Activated gamma-delta T cell treated with Interleukin-2 at 50 U/mL for 16 hours (primary cell): ENCODE measurements around the gene ABL2.
"Not testable (repeated sequence)": the region's sequence is repeated elsewhere in the genome, so short reads cannot be mapped to it uniquely, and the experiment has no call there.

Experiments used
- DNase-seq: peaks from one replicate; pipeline ENCODE4 v3.0.0-alpha.2; 2020

Gene ABL2

GRCh38 chr1:179208681-179209477 lies 20.6 kb downstream of the ABL2 start:
- DNase-seq = no peak

DNA sequence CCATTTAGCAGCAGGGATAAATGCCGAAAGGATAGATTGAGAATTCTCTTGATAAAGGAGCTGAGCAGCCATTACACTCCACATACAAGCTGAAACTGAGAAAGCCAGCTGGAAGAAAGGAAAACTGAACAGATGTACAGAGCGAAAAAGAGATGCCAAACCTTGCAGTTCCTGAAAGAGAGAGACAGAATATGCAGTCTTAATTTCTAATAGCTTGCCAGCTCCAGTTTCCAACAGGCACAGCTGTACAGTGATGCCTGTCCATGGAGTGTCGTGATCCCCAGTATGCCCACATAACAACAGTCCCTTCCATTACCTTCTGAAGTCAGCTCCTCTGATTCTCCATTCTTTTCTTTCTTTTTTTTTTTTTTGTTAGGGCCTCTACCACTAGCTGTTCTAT lies 22.7 kb downstream of the ABL2 start:
- DNase-seq = no peak

DNA sequence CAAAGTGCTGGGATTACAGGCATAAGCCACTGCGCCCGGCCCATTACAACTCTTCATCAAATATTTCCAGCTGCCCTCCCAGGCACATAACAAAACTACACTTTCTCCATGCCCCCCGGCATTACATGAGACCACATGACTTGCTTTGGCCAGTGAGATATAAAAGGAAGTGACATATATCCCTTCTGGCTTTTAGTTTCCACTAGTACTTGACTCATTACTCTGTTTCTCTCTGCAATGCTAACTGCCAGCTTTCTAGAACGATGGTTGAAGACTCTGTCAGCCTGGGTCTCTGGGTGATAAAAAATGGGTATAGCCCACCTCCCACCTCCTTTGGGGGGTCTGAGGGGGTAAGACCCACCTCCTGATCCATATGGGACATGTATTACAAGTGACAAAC lies 24.2 kb downstream of the ABL2 start:
- DNase-seq = no peak

DNA sequence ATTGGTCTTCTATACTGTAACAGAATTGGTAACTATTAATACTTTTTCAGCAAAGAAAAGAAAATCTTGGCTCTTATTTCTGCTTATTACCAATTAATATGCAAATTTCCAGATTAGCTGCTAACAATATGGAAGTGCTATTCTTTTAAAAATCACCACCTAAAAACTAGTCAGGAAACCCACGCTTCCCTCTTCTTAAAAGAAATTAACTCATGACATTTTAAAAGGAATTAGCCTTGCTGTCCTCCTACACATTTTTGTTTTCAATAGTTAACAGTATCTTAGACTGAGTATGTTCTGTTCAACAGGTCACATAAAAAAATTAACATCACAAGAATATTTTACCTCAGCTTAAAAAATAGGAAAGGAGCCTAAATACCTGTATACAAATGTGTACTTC lies 27.3 kb downstream of the ABL2 start:
- DNase-seq = no peak

- no peak for DNase-seq
Observed at GRCh38 chr1:179200586-179200985, 28.9 kb downstream of the ABL2 start.

- DNase-seq = no peak
Observed at GRCh38 chr1:179197690-179198297, 31.7 kb downstream of the ABL2 start.

GRCh38 chr1:179195857-179196256 lies 33.6 kb downstream of the ABL2 start:
- not testable (repeated sequence) for DNase-seq

- DNase-seq = no peak
Observed at GRCh38 chr1:179195376-179195775, 34.1 kb downstream of the ABL2 start.

DNA sequence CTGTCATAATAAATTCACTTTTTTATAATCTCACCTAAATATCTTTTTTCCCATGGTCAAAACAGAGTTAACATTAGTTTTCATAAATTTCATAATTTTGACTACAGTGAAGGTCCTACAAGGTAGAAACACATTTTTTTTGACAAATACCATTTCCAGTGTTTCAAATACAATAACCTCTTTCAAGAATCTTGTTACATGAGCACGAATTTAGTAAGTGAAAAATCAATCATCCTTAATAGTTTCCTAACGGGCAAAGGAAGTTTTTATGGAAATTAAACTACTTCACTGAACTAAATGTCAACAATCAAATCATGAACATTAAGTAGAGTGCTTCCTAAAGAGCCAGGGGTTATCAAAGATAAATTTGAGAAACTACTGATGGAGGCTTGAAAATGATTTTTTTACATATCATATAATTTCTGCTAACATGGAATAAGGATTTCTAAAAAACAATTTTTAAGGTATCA lies 35.4 kb downstream of the ABL2 start:
- DNase-seq = no peak

DNA sequence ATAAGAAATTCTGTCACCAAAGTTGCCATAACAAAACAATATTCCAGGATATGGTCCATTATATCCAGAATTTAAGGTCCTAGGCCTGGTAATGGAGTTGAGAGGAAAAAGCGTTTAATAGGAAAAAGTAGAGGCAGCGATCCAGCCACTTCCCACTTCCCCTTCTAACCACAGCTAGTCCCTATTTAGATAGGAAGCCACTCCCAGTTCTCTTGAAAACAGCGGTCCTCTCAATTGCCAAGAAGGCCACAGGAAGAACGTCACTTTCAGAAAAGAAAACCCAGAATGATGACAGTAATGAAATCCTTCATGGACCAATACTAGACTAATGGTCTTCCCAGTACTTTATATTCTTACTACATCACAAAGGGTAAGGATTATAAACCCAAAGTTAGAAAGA lies 38.6 kb downstream of the ABL2 start:
- no peak for DNase-seq

DNA sequence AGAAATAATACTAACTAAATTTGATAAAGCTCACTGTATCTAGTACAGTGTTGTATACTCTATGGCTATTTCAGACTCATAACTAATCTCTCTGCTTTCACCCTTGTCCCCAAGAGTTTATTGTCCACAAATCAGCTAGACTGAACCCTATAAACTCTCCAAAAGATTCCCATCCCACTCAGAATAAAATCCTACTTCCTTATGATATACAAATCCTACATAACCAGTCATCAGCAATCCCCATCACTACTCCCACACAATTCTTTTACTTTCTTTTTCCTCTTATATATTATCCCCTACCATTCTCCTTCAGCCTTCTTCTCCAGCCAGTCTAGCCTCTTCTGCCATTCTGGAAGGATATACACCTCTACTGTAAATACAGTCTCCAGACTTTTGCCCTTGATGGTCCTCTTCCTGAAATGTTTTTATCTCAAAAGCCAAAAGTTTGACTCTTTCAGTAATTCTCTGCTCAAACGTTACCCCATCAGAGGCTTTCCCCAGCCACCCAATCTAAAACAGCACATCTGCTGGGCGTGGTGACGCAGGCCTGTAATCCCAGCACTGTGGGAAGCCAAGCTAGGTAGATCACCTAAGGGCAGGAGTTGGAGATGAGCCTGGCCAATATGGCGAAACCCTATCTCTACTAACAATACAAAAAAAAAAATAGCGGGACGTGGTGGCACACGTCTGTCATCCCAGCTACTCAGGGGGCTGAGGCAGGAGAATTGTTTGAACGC lies 41.6 kb downstream of the ABL2 start:
- no peak for DNase-seq

DNA sequence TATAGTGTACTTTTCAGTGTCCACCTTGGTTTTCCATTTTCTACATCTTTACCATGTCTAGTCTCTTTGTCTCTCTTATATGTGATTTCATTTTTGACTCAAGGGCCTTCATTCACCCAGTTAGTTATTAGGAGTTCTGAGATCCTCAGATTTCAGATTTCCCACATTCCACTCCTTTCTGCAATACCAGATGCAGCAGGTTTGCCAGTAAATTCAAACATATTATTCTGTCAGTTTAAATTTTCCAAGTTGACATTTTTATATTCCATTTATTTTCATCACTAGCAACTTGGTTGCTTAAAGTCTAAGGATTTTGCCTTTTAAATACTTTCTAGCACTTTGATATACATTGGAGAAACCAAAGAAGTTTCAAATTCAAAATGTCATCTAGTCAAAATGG lies 42.4 kb downstream of the ABL2 start:
- no peak for DNase-seq

- no peak for DNase-seq
Observed at GRCh38 chr1:179184403-179184802, 45.1 kb downstream of the ABL2 start.

DNA sequence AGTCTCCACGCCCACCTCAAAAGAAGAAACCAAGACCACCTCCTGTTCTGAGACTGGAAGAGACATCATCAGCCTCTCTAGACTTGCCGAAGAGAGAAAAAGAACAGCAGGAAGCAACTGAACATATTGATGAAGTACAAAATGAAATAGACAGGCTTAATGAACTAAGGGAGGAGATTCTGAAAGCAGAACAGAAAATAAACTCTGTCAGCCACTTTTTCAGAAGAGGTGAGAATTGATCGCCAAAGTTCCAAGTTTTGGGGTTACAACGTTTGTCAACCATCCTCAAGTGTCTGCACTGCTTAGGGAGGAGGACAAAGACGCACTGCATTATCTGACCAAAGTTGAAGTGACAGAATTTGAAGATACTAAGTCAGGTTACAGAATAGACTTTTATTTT lies 45.6 kb downstream of the ABL2 start:
- DNase-seq = no peak

- no peak for DNase-seq
Observed at GRCh38 chr1:179178950-179179349, 50.5 kb downstream of the ABL2 start.

DNA sequence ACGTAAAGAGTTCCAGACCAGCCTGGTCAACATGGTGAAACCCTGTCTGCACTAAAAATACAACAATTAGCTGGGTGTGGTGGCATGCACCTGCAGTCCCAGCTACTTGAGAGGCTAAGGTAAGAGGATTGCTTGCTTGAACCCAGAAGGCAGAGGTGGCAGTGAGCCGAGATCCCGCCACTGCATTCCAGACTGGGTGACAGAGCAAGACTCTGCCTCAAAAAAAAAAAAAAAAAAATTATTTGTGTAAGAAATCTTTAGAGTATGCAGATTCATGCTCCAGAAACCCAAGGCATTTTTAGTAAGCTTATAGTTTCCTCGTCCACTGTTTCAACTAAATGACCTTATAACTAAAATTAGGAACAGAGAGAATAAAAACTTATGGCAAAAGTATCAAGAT lies 51.3 kb downstream of the ABL2 start:
- no peak for DNase-seq

- no peak for DNase-seq
Observed at GRCh38 chr1:179177615-179178014, 51.9 kb downstream of the ABL2 start.

DNA sequence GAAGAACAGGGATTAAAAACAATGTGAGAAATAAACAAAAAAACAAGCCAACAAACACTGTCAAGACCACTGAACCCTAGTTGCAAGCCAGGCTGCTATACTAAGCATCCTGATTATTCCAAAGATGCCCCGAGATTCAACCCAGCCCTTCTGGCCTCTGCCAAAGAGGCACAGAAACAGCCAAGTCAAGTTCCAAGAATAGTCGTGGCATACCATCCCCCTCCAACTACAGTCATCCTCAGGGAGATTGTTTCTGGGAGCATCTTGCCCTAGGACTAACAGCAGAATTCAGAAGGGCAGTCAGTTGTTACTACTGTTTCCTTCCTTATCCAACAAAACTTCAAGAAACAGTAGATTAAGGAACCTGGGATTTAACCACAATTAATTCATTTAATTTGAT lies 52.3 kb downstream of the ABL2 start:
- no peak for DNase-seq

GRCh38 chr1:179175011-179175841 lies 54.3 kb downstream of the ABL2 start:
- no peak for DNase-seq

DNA sequence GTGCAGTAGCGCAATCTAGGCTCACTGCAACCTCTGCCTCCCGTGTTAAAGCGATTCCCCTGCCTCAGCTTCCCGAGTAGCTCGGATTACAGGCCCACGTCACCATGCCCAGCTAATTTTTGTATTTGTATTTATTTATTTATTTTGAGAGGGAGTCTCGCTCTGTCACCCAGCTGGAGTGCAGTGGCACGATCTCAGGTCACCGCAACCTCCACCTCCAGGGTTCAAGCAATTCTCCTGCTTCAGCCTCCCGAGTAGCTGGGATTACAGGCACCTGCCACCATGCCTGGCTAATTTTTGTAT lies 59.1 kb downstream of the ABL2 start:
- not testable (repeated sequence) for DNase-seq

DNA sequence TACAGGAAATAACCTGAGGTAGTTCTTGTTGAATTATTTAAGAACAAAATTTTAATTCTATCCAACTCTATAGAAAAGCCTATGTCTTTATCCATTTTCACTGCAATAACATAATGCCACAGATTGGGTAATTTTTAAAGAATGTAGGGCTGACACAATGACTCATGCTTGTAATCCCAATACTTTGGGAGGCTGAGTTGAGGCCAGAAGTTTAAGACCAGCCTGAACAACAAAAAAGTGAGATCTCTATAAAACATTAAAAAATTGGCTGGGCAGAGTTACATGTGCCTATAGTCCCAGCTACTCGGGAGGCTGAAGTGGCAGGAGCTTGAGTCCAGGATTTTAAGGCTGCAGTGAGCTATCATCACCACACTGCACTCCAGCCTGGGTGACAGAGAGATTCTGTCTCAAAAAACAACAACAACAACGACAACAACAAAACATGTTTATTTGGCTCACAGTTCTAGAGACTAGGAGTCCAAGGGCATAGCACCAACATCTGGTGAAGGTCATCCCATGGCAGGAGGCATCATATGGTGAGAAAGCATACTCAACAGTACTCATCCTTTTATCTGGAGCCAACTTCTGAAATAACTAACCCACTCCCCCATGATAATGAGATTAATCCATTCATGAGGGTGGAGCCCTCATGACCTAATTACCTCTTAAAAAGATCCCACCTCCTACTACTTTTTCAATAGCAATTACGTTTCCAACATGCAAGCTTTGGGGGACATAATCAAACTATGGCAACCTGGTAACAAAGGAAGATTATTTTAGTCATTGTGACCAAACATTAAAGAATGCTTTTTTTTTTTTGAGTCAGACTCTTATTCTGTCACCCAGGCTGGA lies 59.6 kb downstream of the ABL2 start:
- no peak for DNase-seq

DNA sequence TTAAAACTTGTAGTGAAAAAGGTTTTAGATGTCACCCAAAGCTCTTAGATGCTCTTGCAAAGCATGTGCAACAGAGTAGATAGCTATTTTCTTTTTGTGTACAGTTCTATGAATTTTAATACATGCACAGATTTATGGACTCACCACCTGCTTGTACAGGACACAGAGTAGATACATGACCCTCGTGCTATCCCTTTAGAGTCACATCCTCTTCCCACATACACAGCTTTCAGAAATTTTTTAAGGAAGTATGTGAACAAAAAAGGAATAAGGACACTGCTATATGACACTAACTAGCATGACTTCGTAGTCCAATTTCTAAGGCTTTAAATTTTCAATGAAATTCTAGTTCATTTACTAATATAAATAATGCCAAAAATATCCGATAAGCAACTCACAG lies 60.9 kb downstream of the ABL2 start:
- DNase-seq = no peak
